GM18499 (cell line): Measurements from ENCODE around the gene DOK5.

ENCODE experiments used
- ATAC-seq: cut with Tn5 transposase; IDR thresholded peaks from one replicate; pipeline ENCODE4 v1.9.1; 2021; ENCODE audit warnings: moderate number of reproducible peaks; ENCODE audit not compliant: insufficient read depth, unreplicated experiment

DOK5 gene

DNA sequence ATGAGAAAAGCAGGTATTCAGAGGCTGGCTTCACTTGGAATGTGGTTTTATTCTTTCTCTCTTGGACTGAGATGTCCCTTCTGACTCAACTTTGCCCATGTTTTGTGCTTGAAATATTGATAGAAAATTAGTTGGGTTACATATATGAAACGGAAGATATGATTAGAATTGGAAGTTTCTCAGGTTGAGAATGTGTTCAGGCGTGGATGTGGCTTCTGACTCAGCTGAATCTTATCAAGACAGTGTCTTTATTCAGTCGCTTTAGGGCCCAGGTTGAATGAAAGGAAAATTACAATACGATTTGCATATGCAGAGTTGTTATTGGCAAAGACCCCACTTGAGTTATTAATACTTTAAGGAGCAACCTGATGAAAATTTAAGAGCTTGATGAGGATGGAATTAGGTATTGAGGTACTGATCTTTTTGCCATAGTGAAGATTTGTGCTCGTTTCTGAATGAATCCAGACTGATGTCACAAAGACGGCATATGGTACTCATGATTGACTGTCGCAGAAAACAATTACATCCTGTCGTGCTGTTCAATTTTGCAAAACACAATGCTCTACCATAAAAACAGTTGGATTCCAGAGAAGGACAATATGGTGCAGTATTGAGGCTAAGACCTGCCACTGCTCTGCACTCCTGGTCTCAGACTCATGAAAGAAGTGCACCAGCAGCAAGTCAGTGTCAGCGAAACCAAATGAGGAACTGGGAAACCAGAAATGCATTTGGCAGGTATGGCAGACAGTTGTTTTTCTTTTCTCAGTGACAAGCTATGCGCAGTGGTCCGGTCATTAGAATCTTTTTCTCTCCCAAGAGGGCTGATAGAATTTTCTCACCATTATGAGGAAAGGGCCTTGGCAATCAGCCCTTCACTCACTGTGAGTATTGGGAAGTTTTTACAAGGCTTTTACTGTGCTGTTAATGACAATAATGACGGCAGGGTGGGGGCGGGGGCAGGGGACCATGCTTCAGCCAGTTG is 158.3 kb downstream of the DOK5 start:
- ATAC-seq = peak; percentile 95

- ATAC-seq = no peak
These were observed 161.2 kb downstream of the DOK5 start for GRCh38 chr20:54636575-54636974.

DNA sequence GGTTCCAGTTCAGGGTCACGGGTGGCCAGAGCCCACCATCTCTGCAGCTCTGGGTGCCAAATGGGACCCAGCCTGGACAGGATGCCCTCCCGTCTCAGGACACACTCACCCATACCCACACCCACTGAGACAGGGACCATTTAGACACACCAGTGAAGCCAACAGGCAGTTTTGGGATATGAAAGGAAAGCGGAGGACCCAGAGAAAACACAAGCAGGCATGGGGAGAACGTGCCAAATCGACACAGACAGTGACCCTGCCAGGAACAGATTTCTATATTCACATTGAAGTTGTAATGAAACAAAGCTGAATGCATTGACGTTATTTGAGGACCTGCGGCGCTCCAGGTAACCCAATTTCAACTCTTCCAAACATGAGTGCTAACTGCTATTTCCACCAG is 164.5 kb downstream of the DOK5 start:
- ATAC-seq = no peak

GRCh38 chr20:54640800-54641199 is 165.4 kb downstream of the DOK5 start:
- no peak for ATAC-seq

DNA sequence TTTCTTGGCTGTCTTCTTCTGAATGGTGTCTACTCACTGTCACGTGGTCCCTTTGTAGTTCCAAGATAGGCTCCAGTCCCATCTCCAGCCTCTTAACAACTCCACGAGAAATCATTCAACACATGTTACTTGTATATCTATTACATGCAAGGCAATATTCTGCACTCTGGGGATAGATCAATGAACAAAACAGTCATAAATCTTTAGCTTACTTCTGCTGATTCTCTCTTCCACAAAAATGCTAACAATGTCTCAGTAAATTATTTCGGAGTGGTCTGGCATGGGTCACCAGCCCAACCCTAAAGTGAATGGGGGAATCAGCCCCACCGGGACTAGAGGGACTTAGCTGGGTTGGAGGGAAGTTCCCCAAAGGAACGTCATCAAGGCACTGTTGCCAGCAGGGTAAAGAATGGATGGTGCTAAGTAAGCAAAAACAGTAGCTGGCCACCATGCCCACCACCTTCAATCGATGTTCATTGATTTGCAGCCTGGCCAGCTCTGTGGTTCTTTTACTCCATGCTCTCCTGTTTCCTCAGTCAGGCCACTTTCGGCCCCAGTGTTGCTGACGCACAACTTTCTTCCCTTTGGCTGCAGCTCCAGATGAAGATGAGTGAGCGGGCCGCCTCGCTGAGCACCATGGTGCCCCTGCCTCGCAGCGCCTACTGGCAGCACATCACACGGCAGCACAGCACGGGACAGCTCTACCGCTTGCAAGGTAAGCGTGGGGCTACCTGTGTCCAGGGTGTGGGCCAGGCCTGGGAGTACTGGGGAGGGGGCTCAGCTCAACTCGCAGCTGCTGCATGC is 167.7 kb downstream of the DOK5 start:
- no peak for ATAC-seq

GRCh38 chr20:54643761-54644160 is 168.4 kb downstream of the DOK5 start:
- ATAC-seq = no peak

- no peak for ATAC-seq
These were observed 170.2 kb downstream of the DOK5 start for GRCh38 chr20:54645445-54646155.

DNA sequence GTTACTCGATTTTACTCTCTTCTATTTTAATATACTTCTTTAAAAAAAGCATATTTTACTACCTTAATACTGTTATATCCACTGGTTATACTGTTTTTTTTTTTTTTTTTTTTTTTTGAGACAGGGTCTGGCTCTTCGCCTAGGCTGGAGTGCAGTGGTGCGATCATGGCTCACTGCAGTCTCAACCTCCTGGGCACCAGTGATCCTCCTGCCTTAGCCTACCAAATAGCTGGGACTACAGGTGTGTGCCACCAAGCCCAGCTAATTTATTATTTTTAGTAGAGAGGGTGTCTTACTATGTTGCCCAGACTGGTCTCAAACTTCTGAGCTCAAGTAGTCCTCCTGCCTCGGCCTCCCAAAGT is 170.7 kb downstream of the DOK5 start:
- ATAC-seq = no peak

- ATAC-seq = no peak
These were observed 173.2 kb downstream of the DOK5 start for GRCh38 chr20:54648421-54649142.

DNA sequence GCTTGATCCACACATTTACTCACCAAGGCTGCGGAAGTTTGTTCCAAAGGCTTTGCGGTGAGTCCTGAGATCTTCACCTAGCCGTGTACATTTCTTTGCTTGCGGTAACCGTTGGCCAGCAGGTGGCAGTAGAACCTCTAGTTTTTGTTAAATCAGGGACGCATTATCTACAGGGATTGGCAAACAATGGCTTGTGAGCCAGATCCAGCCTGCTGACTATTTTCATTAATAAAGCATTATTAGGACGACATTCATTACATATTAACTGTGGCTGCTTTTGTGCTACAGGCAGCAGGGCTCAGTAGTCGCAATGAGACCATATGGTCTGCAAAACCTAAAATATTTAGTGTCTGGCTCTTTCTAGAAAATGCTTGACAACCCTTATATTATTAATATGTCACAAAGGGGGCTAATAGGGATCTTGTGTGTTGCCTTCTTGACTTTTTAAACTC is 174.1 kb downstream of the DOK5 start:
- ATAC-seq = no peak

- no peak for ATAC-seq
These were observed 174.8 kb downstream of the DOK5 start for GRCh38 chr20:54650052-54650719.

DNA sequence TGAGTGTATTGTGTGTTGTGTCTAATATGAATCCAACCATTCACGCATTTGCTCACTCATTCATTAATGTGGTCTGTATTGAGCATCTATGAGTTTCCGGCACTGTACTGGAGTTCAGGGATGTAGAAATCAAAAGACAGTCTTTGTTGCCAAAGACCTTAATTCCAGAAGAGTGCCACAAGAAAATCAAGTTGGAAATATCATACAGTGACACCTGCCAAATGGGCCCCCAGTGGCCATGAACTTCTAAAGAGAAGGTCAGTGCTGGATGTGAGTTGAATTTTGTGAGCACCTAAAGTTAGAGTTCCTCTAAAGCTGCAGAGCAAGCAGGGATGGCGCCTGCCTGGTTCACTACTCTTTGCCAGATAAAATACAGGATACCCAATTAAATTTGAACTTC is 175.9 kb downstream of the DOK5 start:
- ATAC-seq = no peak

DNA sequence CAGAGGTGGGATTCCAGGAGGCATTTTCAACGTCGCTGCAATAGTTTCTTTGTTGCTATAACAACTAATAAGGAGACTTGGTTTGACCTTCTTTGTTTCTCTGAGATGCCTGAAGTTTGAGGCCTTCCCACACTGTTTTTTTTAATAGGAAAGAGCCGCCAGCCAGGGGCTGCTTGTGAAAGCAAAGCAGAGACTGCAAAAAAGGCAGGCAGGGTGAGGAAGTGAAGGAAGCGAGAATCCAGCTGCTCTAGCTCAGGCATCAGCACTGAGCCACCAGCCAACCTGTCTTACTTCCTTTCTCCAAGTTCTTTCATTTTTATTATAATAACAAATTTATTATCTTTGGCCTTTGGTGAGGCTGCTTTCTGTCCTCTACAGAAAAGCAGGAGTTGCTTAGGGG is 179.1 kb downstream of the DOK5 start:
- ATAC-seq = no peak

- ATAC-seq = no peak
These were observed 182.0 kb downstream of the DOK5 start for GRCh38 chr20:54657268-54657826.

GRCh38 chr20:54658525-54658924 is 183.1 kb downstream of the DOK5 start:
- ATAC-seq = no peak

DNA sequence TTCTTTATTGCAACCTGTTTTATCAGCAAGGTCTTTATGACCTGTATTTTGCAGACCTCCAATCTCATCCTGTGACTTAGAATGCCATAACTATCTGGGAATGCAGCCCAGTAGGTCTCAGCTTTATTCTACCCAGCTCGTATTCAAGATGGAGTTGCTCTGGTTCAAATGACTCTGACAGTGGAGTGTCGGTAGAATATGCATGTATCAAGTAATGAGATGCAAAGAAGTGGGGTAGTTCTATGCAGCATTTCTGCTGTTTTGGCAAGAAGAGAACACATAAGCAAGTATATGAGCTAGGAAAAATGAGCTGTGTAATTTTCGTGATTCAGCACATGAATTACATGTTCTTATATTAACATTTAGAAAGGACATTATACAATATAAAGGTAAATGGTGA is 185.9 kb downstream of the DOK5 start:
- no peak for ATAC-seq

GRCh38 chr20:54661880-54662465 is 186.6 kb downstream of the DOK5 start:
- no peak for ATAC-seq

DNA sequence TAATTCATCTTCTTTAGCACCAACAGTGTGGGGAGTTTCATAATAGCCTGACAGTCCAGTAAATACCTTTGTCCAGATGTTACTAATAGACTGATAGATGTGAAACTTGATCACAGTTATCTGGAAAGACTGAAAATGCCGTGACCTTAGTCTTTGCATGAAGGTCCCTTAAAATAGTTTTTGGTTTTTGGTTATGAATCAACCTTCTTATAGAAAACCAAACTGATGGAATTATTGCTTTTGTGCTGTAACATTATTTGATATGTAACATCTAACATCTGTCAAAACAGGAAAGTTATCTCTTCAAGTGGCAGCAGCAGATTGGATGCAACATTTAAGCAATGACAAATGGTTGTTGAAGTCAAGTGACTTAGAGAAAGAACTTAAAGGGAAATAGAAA is 190.4 kb downstream of the DOK5 start:
- ATAC-seq = peak; percentile 48
